B cell (primary cell): ENCODE measurements around the gene SYNRG. TPM values are rescaled to one million over a fixed set of nuclear protein-coding genes. Genes with fewer than 3 reads are reported as not detected.

Experiments used
- ATAC-seq: fragments of 200-7000 bp; cut with Tn5 transposase; one replicate; pipeline ENCODE4 v1.10.0; 2021; ENCODE audit warnings: low read depth, mild to moderate bottlenecking, moderate number of reproducible peaks, moderate library complexity
- CTCF ChIA-PET: fragments of 350-600 bp; sonication (Branson Sonifier 250); formaldehyde crosslinking; loops from one replicate; lab custom pipeline; 2021; ENCODE audit warnings: antibody characterized with exemption, inconsistent platforms; lab: Charles Lee
- POLR2A ChIA-PET: fragments of 350-600 bp; sonication (Branson Sonifier 250); formaldehyde crosslinking; loops from one replicate; lab custom pipeline; 2021; ENCODE audit warnings: antibody characterized with exemption; lab: Charles Lee
- DNase-seq: peaks from one replicate; pipeline ENCODE4 v3.0.0; 2013
- H2AFZ ChIP-seq: 2 replicates; pipeline ENCODE4 v1.6.1; 2012; ENCODE audit warnings: mild to moderate bottlenecking, low read depth, low read length; ENCODE audit not compliant: insufficient read depth, poor library complexity, severe bottlenecking
- H3K27ac ChIP-seq, 2 donors: 1 replicate in 1 of 2; 2 replicates in 1 of 2; pipeline ENCODE4 v1.5.1; 2012 to 2013; ENCODE audit warnings: low read length in 2 of 2, mild to moderate bottlenecking in 2 of 2, moderate library complexity in 1 of 2
- H3K27me3 ChIP-seq, 4 experiments: fragments of 200-600 bp in 1 of 4; sonication (generic) in 1 of 4; replicated peaks in 1 of 4; 1 replicate in 2 of 4; 2 replicates in 2 of 4; pipeline versions ENCODE4 v1.6.1 to v1.7.0; 2013 to 2016; ENCODE audit warnings: low read length in 3 of 4, mild to moderate bottlenecking in 2 of 4, mixed read lengths in 1 of 4, moderate library complexity in 1 of 4; ENCODE audit not compliant: insufficient read depth in 4 of 4, control insufficient read depth in 3 of 4; ENCODE audit errors: control extremely low read depth in 1 of 4
- H3K36me3 ChIP-seq, 2 experiments: replicated peaks in 1 of 2; 1 replicate in 1 of 2; 2 replicates in 1 of 2; pipeline versions ENCODE4 v1.6.1 to v1.7.1; 2013; ENCODE audit warnings: low read length in 1 of 2; ENCODE audit not compliant: insufficient read depth in 2 of 2, control insufficient read depth in 1 of 2; ENCODE audit errors: control extremely low read depth in 1 of 2, extremely low read depth in 1 of 2
- H3K4me1 ChIP-seq, 2 donors: fragments of 200-600 bp in 1 of 2; sonication (generic) in 1 of 2; 1 replicate in 1 of 2; 2 replicates in 1 of 2; pipeline versions ENCODE4 v1.5.1 to v1.6.1; 2013 to 2017; ENCODE audit warnings: low read length in 2 of 2; ENCODE audit not compliant: control insufficient read depth in 2 of 2, insufficient read depth in 2 of 2
- H3K4me2 ChIP-seq: replicated peaks from 2 replicates; pipeline ENCODE3; 2012; ENCODE audit warnings: mild to moderate bottlenecking, low read depth, low read length; ENCODE audit not compliant: poor library complexity, severe bottlenecking
- H3K4me3 ChIP-seq, 5 experiments: fragments of 200-600 bp in 1 of 5; sonication (generic) in 1 of 5; 1 replicate in 3 of 5; 2 replicates in 2 of 5; pipeline versions ENCODE4 v1.5.1 to v1.7.0; 2011 to 2016; ENCODE audit warnings: low read length in 4 of 5, mild to moderate bottlenecking in 4 of 5, low read depth in 2 of 5, control low read depth in 1 of 5, moderate library complexity in 1 of 5; ENCODE audit not compliant: insufficient read depth in 1 of 5; ENCODE audit errors: control extremely low read depth in 1 of 5, extremely low read depth in 1 of 5
- H3K79me2 ChIP-seq: fragments of 200-600 bp; sonication (generic); one replicate; pipeline ENCODE4 v1.6.0; 2016; ENCODE audit warnings: low read length; ENCODE audit not compliant: control insufficient read depth, insufficient read depth
- H3K9ac ChIP-seq: fragments of 200-600 bp; sonication (generic); 2 replicates; pipeline ENCODE4 v1.6.1; 2017; ENCODE audit warnings: mild to moderate bottlenecking, low read length, moderate library complexity
- H3K9me3 ChIP-seq, 3 donors: one replicate each; pipeline versions ENCODE4 v1.6.1 to v1.7.1; 2013; ENCODE audit warnings: low read length in 2 of 3; ENCODE audit not compliant: control insufficient read depth in 2 of 3, insufficient read depth in 1 of 3; ENCODE audit errors: control extremely low read depth in 1 of 3
- H4K20me1 ChIP-seq: 2 replicates; pipeline ENCODE4 v1.6.0; 2012; ENCODE audit warnings: mild to moderate bottlenecking, low read length; ENCODE audit not compliant: insufficient read depth, control insufficient read depth, poor library complexity, severe bottlenecking
- H3K27ac Mint-ChIP-seq: one replicate; pipeline ENCODE4 v1.8.0; 2021; ENCODE audit warnings: mixed read lengths
- H3K27me3 Mint-ChIP-seq: one replicate; pipeline ENCODE4 v1.8.0; 2021; ENCODE audit warnings: mixed read lengths
- H3K4me1 Mint-ChIP-seq: one replicate; pipeline ENCODE4 v1.8.0; 2021; ENCODE audit warnings: mixed read lengths
- H3K4me3 Mint-ChIP-seq: one replicate; pipeline ENCODE4 v1.8.0; 2021; ENCODE audit warnings: mixed read lengths
- H3K9me3 Mint-ChIP-seq: one replicate; pipeline ENCODE4 v1.8.0; 2022; ENCODE audit warnings: mixed read lengths; ENCODE audit not compliant: insufficient read depth
- CTCF ChIP-seq: fragments of 200-600 bp; IDR thresholded peaks from one replicate; pipeline ENCODE4 v1.8.0; 2022; ENCODE audit warnings: antibody characterized with exemption, mild to moderate bottlenecking
- EZH2 ChIP-seq: IDR thresholded peaks from 2 replicates; pipeline ENCODE4 v1.6.1; 2012; ENCODE audit warnings: borderline replicate concordance, low read depth, mild to moderate bottlenecking, moderate library complexity, low read length; ENCODE audit not compliant: insufficient read depth, poor library complexity, severe bottlenecking
- WGBS: methylation state at CpG from one replicate; pipeline ENCODE4 v1.1.5; 2013; ENCODE audit warnings: missing lambda C conversion rate; ENCODE audit not compliant: insufficient coverage; 5-methylcytosine and 5-hydroxymethylcytosine counted together
- intact Hi-C: fragments of 100-400 bp; cut with micrococcal nuclease; formaldehyde crosslinking; loops from one replicate; pipeline ENCODE4 v1.10.0; 2022
- polyA plus RNA-seq: library from polyadenylated mRNA; depleted of rRNA; stranded (reverse); fragments of >200 nt; gene quantifications from 2 replicates; pipeline ENCODE4 v1.2.3, GENCODE V29; 2012
- total RNA-seq, 2 donors: library from RNA; stranded (reverse); fragments of 120-200 nt in 1 of 2; gene quantifications; 1 replicate in 1 of 2; 2 replicates in 1 of 2; pipeline versions ENCODE4 v1.2.3 to v1.2.4, GENCODE V29; 2013 to 2022

The SYNRG gene
- total and polyA plus RNA-seq, 2 donors (not counting 1 experiment from before 2014, with no cell fraction given), result 31.8 to 113 TPM

GRCh38 chr17:37592291-37592690, 16.9 kb downstream of the SYNRG start:
- TF ChIP-seq CTCF (no peak), EZH2 (no peak)
- peaks cover 0 to 3% of the 10 kb centered on the region in 2 donors for H3K4me1 ChIP-seq
- H4K20me1 ChIP-seq, result peaks cover 79% of the 10 kb centered on the region
- POLR2A ChIA-PET, result no interaction called here
- no peak overlapping the region for H3K4me2 ChIP-seq
- Mint-ChIP-seq H3K4me1 (peaks cover 22% of the 10 kb centered on the region), H3K27ac (no peak overlapping the region), H3K4me3 (no peak overlapping the region), H3K27me3 (no peaks in the 10 kb centered on the region), H3K9me3 (no peaks in the 10 kb centered on the region)
- H3K4me3 ChIP-seq, result no peak overlapping the region
- no peaks in the 10 kb centered on the region for H3K27me3 ChIP-seq
- peaks cover 94% of the 10 kb centered on the region for H3K79me2 ChIP-seq
- intact Hi-C loops, result no loop called here
- ATAC-seq (no peak), DNase-seq (no peak)
- no peak overlapping the region for H3K27ac ChIP-seq
- H3K9ac ChIP-seq, result no peak overlapping the region
- WGBS, result no CpG with 5 or more reads among the region's 6 CpGs
- no peak overlapping the region for H2AFZ ChIP-seq
- CTCF ChIA-PET, result interaction anchor here (1.6 kb wide), 1 partner anchor 12 kb away, joined by 5 read pairs; no protein-coding TSS in a partner anchor
- H3K36me3 ChIP-seq, result peaks cover 17 to 58% of the 10 kb centered on the region in 2 experiments
- no peaks in the 10 kb centered on the region for H3K9me3 ChIP-seq

DNA sequence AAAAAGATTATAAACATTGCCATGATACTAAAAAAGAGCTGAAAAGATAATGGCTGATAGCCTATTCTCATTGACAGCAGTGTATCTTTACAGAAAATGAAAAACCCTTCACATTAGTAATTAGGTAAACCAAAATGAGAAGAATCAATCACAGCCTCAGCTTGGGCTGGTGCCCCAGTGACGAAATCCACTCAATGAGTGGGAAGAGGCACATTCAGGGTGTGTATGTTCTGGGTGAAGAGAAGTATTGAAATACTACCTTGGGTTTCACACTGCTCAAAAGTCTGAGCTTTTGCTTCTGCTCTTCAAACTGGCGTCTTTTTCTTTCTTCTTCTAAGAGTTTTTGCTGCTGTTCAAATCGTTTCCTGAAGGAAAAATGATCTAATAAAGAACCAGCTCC, 24.2 kb downstream of the SYNRG start:
- Histone ChIP-seq H3K4me3 (no peak overlapping the region), H3K27ac (no peak overlapping the region), H3K9me3 (no peaks in the 10 kb centered on the region), H4K20me1 (peaks cover 48% of the 10 kb centered on the region), H3K27me3 (no peaks in the 10 kb centered on the region), H3K9ac (no peak overlapping the region), H2AFZ (no peak overlapping the region), H3K4me1 (no peaks in the 10 kb centered on the region), H3K4me2 (no peak overlapping the region), H3K36me3 (peaks cover 11 to 76% of the 10 kb centered on the region in 2 experiments), H3K79me2 (peaks cover 40% of the 10 kb centered on the region)
- Mint-ChIP-seq H3K4me1 (peaks cover 9% of the 10 kb centered on the region), H3K9me3 (no peaks in the 10 kb centered on the region), H3K27ac (no peak overlapping the region), H3K27me3 (no peaks in the 10 kb centered on the region), H3K4me3 (no peak overlapping the region)
- intact Hi-C loops, result no loop called here
- DNase-seq, result no peak
- WGBS, result no CpG with 5 or more reads among the region's 3 CpGs
- CTCF ChIA-PET, result no interaction called here
- TF ChIP-seq EZH2 (no peak), CTCF (no peak)
- POLR2A ChIA-PET, result no interaction called here
- no peak for ATAC-seq
